OCI-LY7 (cell line): ENCODE measurements around the gene MIPEP. TPM values are rescaled to one million over a fixed set of nuclear protein-coding genes. Genes with fewer than 3 reads are reported as not detected.

ENCODE experiments used
- BruUV-seq: library from RNA; stranded (reverse); fragments of 400-500 nt; replicated peaks from 2 replicates; lab custom pipeline; 2021; lab: Mats Ljungman, UMichigan
- CTCF ChIA-PET: fragments of 300-600 bp; sonication (Branson Sonifier 250); formaldehyde crosslinking; loops from one replicate; lab custom pipeline; 2022; ENCODE audit warnings: antibody characterized with exemption; ENCODE audit not compliant: unreplicated experiment; lab: Charles Lee
- POLR2A ChIA-PET: fragments of 300-600 bp; sonication (Branson Sonifier 250); formaldehyde crosslinking; loops from one replicate; lab custom pipeline; 2022; ENCODE audit warnings: antibody characterized with exemption; lab: Charles Lee
- DNase-seq: peaks from one replicate; pipeline ENCODE4 v3.0.0-alpha.2; 2015; ENCODE audit warnings: low spot score
- H2AFZ ChIP-seq: fragments of 200-600 bp; sonication (generic), shearing (Covaris generic); 2 replicates; pipeline ENCODE4 v1.6.1; 2014; ENCODE audit warnings: mild to moderate bottlenecking, antibody characterized with exemption, low read length, moderate library complexity
- H3K27ac ChIP-seq: fragments of 200-600 bp; sonication (generic); 2 replicates; pipeline ENCODE4 v1.5.1; 2014; ENCODE audit warnings: mixed run types, low read depth, mild to moderate bottlenecking, moderate library complexity, low read length, inconsistent platforms; ENCODE audit not compliant: poor library complexity, severe bottlenecking
- H3K36me3 ChIP-seq: fragments of 200-600 bp; sonication (generic); 2 replicates; pipeline ENCODE4 v1.6.1; 2014; ENCODE audit warnings: mild to moderate bottlenecking, antibody characterized with exemption, low read length, moderate library complexity, mixed read lengths; ENCODE audit not compliant: insufficient read depth
- H3K4me1 ChIP-seq: fragments of 200-600 bp; sonication (generic); 2 replicates; pipeline ENCODE4 v1.5.1; 2014; ENCODE audit warnings: mild to moderate bottlenecking, low read length; ENCODE audit not compliant: insufficient read depth, poor library complexity, severe bottlenecking
- H3K4me2 ChIP-seq: fragments of 200-600 bp; sonication (generic); 2 replicates; pipeline ENCODE4 v1.6.1; 2014; ENCODE audit warnings: mild to moderate bottlenecking, low read length
- H3K4me3 ChIP-seq: fragments of 200-600 bp; sonication (generic); 2 replicates; pipeline ENCODE4 v1.5.1; 2014; ENCODE audit warnings: mild to moderate bottlenecking, low read depth, low read length; ENCODE audit not compliant: poor library complexity, severe bottlenecking
- H3K79me2 ChIP-seq: fragments of 200-600 bp; sonication (generic); 2 replicates; pipeline ENCODE4 v1.6.1; 2016; ENCODE audit warnings: low read depth, mild to moderate bottlenecking, low read length, moderate library complexity, mixed read lengths; ENCODE audit not compliant: insufficient read depth
- H3K9me2 ChIP-seq: fragments of 200-600 bp; sonication (generic); 2 replicates; pipeline ENCODE4 v1.6.1; 2016; ENCODE audit warnings: mild to moderate bottlenecking, low read length, mixed read lengths; ENCODE audit not compliant: insufficient read depth
- H3K9me3 ChIP-seq: fragments of 200-600 bp; sonication (generic); 2 replicates; pipeline ENCODE4 v1.6.1; 2014; ENCODE audit warnings: mild to moderate bottlenecking, mixed run types, low read length, mixed read lengths
- H4K20me1 ChIP-seq: fragments of 200-600 bp; sonication (generic); 2 replicates; pipeline ENCODE4 v1.6.1; 2014; ENCODE audit warnings: mild to moderate bottlenecking, antibody characterized with exemption, low read length, moderate library complexity, mixed read lengths; ENCODE audit not compliant: insufficient read depth
- CTCF ChIP-seq: fragments of 200-600 bp; sonication (generic); conservative IDR thresholded peaks from 2 replicates; pipeline ENCODE4 v1.5.1; 2014; ENCODE audit warnings: mild to moderate bottlenecking, antibody characterized with exemption, low read length, moderate library complexity, mixed read lengths
- EZH2phosphoT487 ChIP-seq: fragments of 200-600 bp; sonication (generic); IDR thresholded peaks from 2 replicates; pipeline ENCODE4 v1.6.1; 2018; ENCODE audit warnings: low read depth, borderline replicate concordance, mild to moderate bottlenecking, mixed run types, antibody characterized with exemption, low read length, moderate library complexity, mixed read lengths
- intact Hi-C: fragments of 100-400 bp; cut with micrococcal nuclease; formaldehyde crosslinking; loops from one replicate; pipeline ENCODE4 v1.10.0; 2022; ENCODE audit not compliant: unreplicated experiment
- total RNA-seq, 2 experiments: library from RNA; depleted of rRNA in 1 of 2; stranded (reverse); fragments of >200 nt in 1 of 2; shearing (Covaris generic) in 1 of 2; gene quantifications; 2 replicates each; pipeline ENCODE4 v1.2.3, GENCODE V29; 2014 to 2022

The MIPEP gene
- total RNA-seq, 2 experiments from 2014 or later: 13.5 to 15.7 TPM

DNA sequence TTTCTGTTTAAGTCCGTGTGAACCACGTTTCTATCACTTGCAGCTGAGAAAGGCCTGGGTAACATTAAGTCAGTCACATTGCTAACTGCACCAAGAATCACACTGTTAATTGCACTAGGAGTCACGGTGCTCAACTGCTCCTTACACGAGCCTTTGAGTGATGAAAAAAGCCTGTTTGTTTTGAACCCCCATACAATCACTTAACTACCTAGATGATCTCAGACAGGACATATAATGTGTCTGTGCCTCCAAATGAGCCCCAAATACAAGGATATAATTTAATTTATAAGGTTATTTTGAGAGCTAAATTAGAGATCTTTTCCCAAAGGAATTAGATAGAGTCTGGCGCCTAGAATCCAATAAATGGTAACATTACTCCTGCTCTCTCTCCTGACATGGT, 84.1 kb downstream of the MIPEP start:
- no peaks in the 10 kb centered on the region for H4K20me1 ChIP-seq
- TF ChIP-seq CTCF: no peak
- TF ChIP-seq EZH2phosphoT487: no peak
- H3K4me3 ChIP-seq: no peak overlapping the region
- intact Hi-C loops: no loop called here
- no peaks in the 10 kb centered on the region for H3K9me2 ChIP-seq
- no TSS peak for BruUV-seq
- ChIA-PET POLR2A (interaction anchor here (1.5 kb wide), 1 partner anchor 9 kb away, joined by 5 read pairs; no protein-coding TSS in a partner anchor), CTCF (no interaction called here)
- H3K79me2 ChIP-seq: no peaks in the 10 kb centered on the region
- no peak overlapping the region for H2AFZ ChIP-seq
- H3K36me3 ChIP-seq: peaks cover 46% of the 10 kb centered on the region
- H3K9me3 ChIP-seq: no peaks in the 10 kb centered on the region
- no peak overlapping the region for H3K27ac ChIP-seq
- no peak overlapping the region for H3K4me2 ChIP-seq
- no peak for DNase-seq
- peaks cover 32% of the 10 kb centered on the region for H3K4me1 ChIP-seq

GRCh38 chr13:23804166-23804565, 85.0 kb downstream of the MIPEP start:
- TF ChIP-seq CTCF: no peak
- TF ChIP-seq EZH2phosphoT487: no peak
- Histone ChIP-seq H2AFZ (no peak overlapping the region), H3K9me3 (no peaks in the 10 kb centered on the region), H3K9me2 (no peaks in the 10 kb centered on the region), H3K4me2 (no peak overlapping the region), H3K79me2 (no peaks in the 10 kb centered on the region), H3K4me3 (no peak overlapping the region), H3K27ac (no peak overlapping the region), H3K4me1 (peaks cover 32% of the 10 kb centered on the region), H3K36me3 (peaks cover 46% of the 10 kb centered on the region), H4K20me1 (no peaks in the 10 kb centered on the region)
- DNase-seq: no peak
- POLR2A ChIA-PET: interaction anchor here (0.7 to 1.5 kb wide), 3 partner anchors 8 to 196 kb away, joined by 3 to 5 read pairs (median 5); no protein-coding TSS in a partner anchor
- intact Hi-C loops: no loop called here
- no TSS peak for BruUV-seq
- CTCF ChIA-PET: no interaction called here

- Histone ChIP-seq H2AFZ (no peak overlapping the region), H3K4me3 (no peak overlapping the region), H3K9me2 (no peaks in the 10 kb centered on the region), H3K9me3 (no peaks in the 10 kb centered on the region), H3K27ac (no peak overlapping the region), H4K20me1 (no peaks in the 10 kb centered on the region), H3K4me1 (peaks cover 3% of the 10 kb centered on the region), H3K79me2 (no peaks in the 10 kb centered on the region), H3K36me3 (peaks cover 58% of the 10 kb centered on the region), H3K4me2 (no peak overlapping the region)
- ChIA-PET CTCF (no interaction called here), POLR2A (interaction anchor here (1.1 to 1.3 kb wide), 2 partner anchors 10 to 43 kb away, joined by 5 to 6 read pairs; no protein-coding TSS in a partner anchor)
- no peak for DNase-seq
- no peak for TF ChIP-seq CTCF
- TF ChIP-seq EZH2phosphoT487: no peak
- no TSS peak for BruUV-seq
- intact Hi-C loops: no loop called here
Observed at GRCh38 chr13:23801141-23801540, 88.1 kb downstream of the MIPEP start.
